ENCODE measurements around the gene RAB5B. TPM values are rescaled to one million over a fixed set of nuclear protein-coding genes. Genes with fewer than 3 reads are reported as not detected.
"Not testable (repeated sequence)": the region's sequence is repeated elsewhere in the genome, so short reads cannot be mapped to it uniquely, and the experiment has no call there.

RAB5B gene
- total RNA-seq, 2 experiments from 2014 or later = 51.9 to 52.9 TPM

- DNase-seq = no peak
- Mint-ChIP-seq H3K4me3 (no peak overlapping the region), H3K4me1 (ENCODE audit: low read depth) (peaks cover 33% of the 10 kb centered on the region), H3K9me3 (ENCODE audit: insufficient read depth) (no peaks in the 10 kb centered on the region), H3K27ac (no peak overlapping the region), H3K36me3 (ENCODE audit: low read depth) (peaks cover 35% of the 10 kb centered on the region), H3K27me3 (ENCODE audit: low read depth) (no peaks in the 10 kb centered on the region)
- no peak for ATAC-seq
- POLR2A ChIA-PET = interaction anchor here (0.9 to 1.1 kb wide), 3 partner anchors 13 to 34 kb away, joined by 3 to 4 read pairs (median 3); no protein-coding TSS in a partner anchor
- CTCF ChIA-PET = interaction anchor here (2.0 to 3.4 kb wide), 2 partner anchors 27 to 230 kb away, joined by 12 read pairs; no protein-coding TSS in a partner anchor
Observed at GRCh38 chr12:55969356-55969755, 4.5 kb upstream of the RAB5B start.

- DNase-seq (no peak), ATAC-seq (no peak)
- Mint-ChIP-seq H3K9me3 (ENCODE audit: insufficient read depth) (no peaks in the 10 kb centered on the region), H3K27me3 (ENCODE audit: low read depth) (no peaks in the 10 kb centered on the region), H3K4me1 (ENCODE audit: low read depth) (peaks cover 32% of the 10 kb centered on the region), H3K27ac (peak overlapping the region; percentile 62), H3K36me3 (ENCODE audit: low read depth) (peaks cover 40% of the 10 kb centered on the region), H3K4me3 (no peak overlapping the region)
- ChIA-PET CTCF (interaction anchor here (3.4 kb wide), 1 partner anchor 25 kb away, joined by 12 read pairs; no protein-coding TSS in a partner anchor), POLR2A (no interaction called here)
Observed at GRCh38 chr12:55970775-55971174, 3.1 kb upstream of the RAB5B start.

DNA sequence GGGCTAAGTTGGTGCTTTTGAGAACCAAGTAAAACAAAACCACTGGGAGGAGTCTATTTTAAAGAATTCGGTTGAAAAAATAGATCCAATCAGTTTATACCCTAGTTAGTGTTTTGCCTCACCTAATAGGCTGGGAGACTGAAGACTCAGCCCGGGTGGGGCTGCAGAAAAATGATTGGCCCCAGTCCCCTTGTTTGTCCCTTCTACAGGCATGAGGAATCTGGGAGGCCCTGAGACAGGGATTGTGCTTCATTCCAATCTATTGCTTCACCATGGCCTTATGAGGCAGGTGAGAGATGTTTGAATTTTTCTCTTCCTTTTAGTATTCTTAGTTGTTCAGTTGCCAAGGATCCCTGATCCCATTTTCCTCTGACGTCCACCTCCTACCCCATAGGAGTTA, 1.8 kb upstream of the RAB5B start:
- Mint-ChIP-seq H3K27ac (peak overlapping the region; percentile 60), H3K27me3 (ENCODE audit: low read depth) (no peaks in the 10 kb centered on the region), H3K4me1 (ENCODE audit: low read depth) (peaks cover 28% of the 10 kb centered on the region), H3K36me3 (ENCODE audit: low read depth) (peaks cover 43% of the 10 kb centered on the region), H3K4me3 (no peak overlapping the region), H3K9me3 (ENCODE audit: insufficient read depth) (no peaks in the 10 kb centered on the region)
- POLR2A ChIA-PET = interaction anchor here (1.0 kb wide), 1 partner anchor 27 kb away, joined by 3 read pairs; no protein-coding TSS in a partner anchor
- DNase-seq (no peak), ATAC-seq (no peak)
- CTCF ChIA-PET = interaction anchor here (3.2 to 3.6 kb wide), 2 partner anchors 57 to 233 kb away, joined by 17 to 21 read pairs; no protein-coding TSS in a partner anchor

DNA sequence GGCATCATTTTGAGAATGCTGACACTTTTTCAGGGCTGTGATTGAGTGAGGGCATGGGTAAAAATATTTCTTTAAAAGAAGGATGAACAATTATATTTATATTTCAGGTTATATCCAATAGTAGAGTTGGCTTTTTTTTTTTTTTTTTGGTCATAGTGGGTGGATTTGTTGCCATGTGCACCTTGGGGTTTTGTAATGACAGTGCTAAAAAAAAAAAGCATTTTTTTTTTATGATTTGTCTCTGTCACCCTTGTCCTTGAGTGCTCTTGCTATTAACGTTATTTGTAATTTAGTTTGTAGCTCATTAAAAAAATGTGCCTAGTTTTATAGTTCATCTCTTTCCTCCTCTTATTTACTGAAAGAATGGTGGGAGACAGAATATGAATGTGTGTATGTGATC, 1.4 kb upstream of the RAB5B start:
- Mint-ChIP-seq H3K27me3 (ENCODE audit: low read depth) (no peaks in the 10 kb centered on the region), H3K4me3 (no peak overlapping the region), H3K9me3 (ENCODE audit: insufficient read depth) (no peaks in the 10 kb centered on the region), H3K36me3 (ENCODE audit: low read depth) (peaks cover 42% of the 10 kb centered on the region), H3K27ac (peak overlapping the region; percentile 60), H3K4me1 (ENCODE audit: low read depth) (peaks cover 30% of the 10 kb centered on the region)
- CTCF ChIA-PET = interaction anchor here (3.2 to 3.6 kb wide), 2 partner anchors 57 to 233 kb away, joined by 17 to 21 read pairs; no protein-coding TSS in a partner anchor
- no peak for ATAC-seq
- no peak for DNase-seq
- POLR2A ChIA-PET = interaction anchor here (1.0 to 2.6 kb wide), 2 partner anchors 28 to 36 kb away, joined by 3 to 7 read pairs; no protein-coding TSS in a partner anchor

GRCh38 chr12:55972911-55973598, 823 bp upstream of the RAB5B start:
- ATAC-seq = no peak
- H3K27ac Mint-ChIP-seq = no peak overlapping the region
- H3K27me3 Mint-ChIP-seq (ENCODE audit: low read depth) = no peaks in the 10 kb centered on the region
- no peak overlapping the region for H3K4me3 Mint-ChIP-seq
- POLR2A ChIA-PET = interaction anchor here (0.7 to 2.7 kb wide), 25 partner anchors 9 to 1548 kb away, joined by 3 to 21 read pairs (median 4); partner anchors contain the start of genes CD63, DDIT3, DGKA and DNAJC14
- CTCF ChIA-PET = interaction anchor here (0.8 to 3.9 kb wide), 24 partner anchors 11 to 248 kb away, joined by 3 to 50 read pairs (median 5); partner anchors contain the start of genes ERBB3, ESYT1, ORMDL2 and PYM1
- peaks cover 40% of the 10 kb centered on the region for H3K36me3 Mint-ChIP-seq (ENCODE audit: low read depth)
- no peaks in the 10 kb centered on the region for H3K9me3 Mint-ChIP-seq (ENCODE audit: insufficient read depth)
- DNase-seq = no peak
- peaks cover 24% of the 10 kb centered on the region for H3K4me1 Mint-ChIP-seq (ENCODE audit: low read depth)

GRCh38 chr12:55974308-55974730, 441 bp downstream of the RAB5B start:
- H3K27ac Mint-ChIP-seq = no peak overlapping the region
- H3K9me3 Mint-ChIP-seq (ENCODE audit: insufficient read depth) = no peaks in the 10 kb centered on the region
- ChIA-PET CTCF (interaction anchor here (0.8 to 3.9 kb wide), 33 partner anchors 9 to 250 kb away, joined by 3 to 50 read pairs (median 5); partner anchors contain the start of genes DGKA, ERBB3, ESYT1 and ORMDL2), POLR2A (interaction anchor here (0.5 to 2.7 kb wide), 27 partner anchors 8 to 255 kb away, joined by 3 to 21 read pairs (median 4); partner anchors contain the start of genes CD63, DGKA, DNAJC14 and ORMDL2)
- DNase-seq = peak; percentile 50
- peak; percentile 23 for ATAC-seq
- H3K27me3 Mint-ChIP-seq (ENCODE audit: low read depth) = no peaks in the 10 kb centered on the region
- peaks cover 38% of the 10 kb centered on the region for H3K36me3 Mint-ChIP-seq (ENCODE audit: low read depth)
- no peak overlapping the region for H3K4me3 Mint-ChIP-seq
- peaks cover 15% of the 10 kb centered on the region for H3K4me1 Mint-ChIP-seq (ENCODE audit: low read depth)

GRCh38 chr12:55978393-55978792, 4.5 kb downstream of the RAB5B start:
- no peak overlapping the region for H3K4me3 Mint-ChIP-seq
- ChIA-PET POLR2A (no interaction called here), CTCF (interaction anchor here (0.8 to 1.2 kb wide), 2 partner anchors 18 to 40 kb away, joined by 3 to 4 read pairs; no protein-coding TSS in a partner anchor)
- peaks cover 13% of the 10 kb centered on the region for H3K4me1 Mint-ChIP-seq (ENCODE audit: low read depth)
- H3K27me3 Mint-ChIP-seq (ENCODE audit: low read depth) = no peaks in the 10 kb centered on the region
- DNase-seq (no peak), ATAC-seq (no peak)
- no peak overlapping the region for H3K27ac Mint-ChIP-seq
- H3K9me3 Mint-ChIP-seq (ENCODE audit: insufficient read depth) = no peaks in the 10 kb centered on the region
- H3K36me3 Mint-ChIP-seq (ENCODE audit: low read depth) = peaks cover 27% of the 10 kb centered on the region

DNA sequence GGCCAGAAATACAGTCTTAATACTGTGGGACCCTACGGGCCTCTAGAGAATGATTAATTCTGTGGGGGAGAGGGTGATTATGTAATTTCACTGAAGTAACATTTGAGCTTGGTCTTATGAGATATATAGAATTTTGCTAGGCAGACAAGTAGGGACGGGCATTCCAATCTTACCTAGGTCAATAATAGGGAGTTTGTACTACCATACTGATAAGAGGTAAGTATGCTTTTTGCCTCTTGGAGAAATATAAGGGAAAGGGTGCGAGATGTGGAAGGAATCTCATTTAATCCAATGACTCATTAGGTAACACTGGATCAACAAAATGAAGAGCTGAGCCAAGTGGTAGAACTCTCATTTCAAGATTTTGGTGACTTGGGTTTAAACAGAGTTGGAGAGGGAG, 5.2 kb downstream of the RAB5B start:
- Mint-ChIP-seq H3K36me3 (ENCODE audit: low read depth) (peaks cover 31% of the 10 kb centered on the region), H3K4me1 (ENCODE audit: low read depth) (peaks cover 13% of the 10 kb centered on the region), H3K27me3 (ENCODE audit: low read depth) (no peaks in the 10 kb centered on the region), H3K9me3 (ENCODE audit: insufficient read depth) (no peaks in the 10 kb centered on the region), H3K27ac (no peak overlapping the region), H3K4me3 (no peak overlapping the region)
- ATAC-seq (no peak), DNase-seq (no peak)
- ChIA-PET CTCF (interaction anchor here (0.8 to 1.4 kb wide), 3 partner anchors 40 to 241 kb away, joined by 3 to 4 read pairs (median 4); no protein-coding TSS in a partner anchor), POLR2A (interaction anchor here (0.6 kb wide), 1 partner anchor 255 kb away, joined by 3 read pairs; no protein-coding TSS in a partner anchor)

DNA sequence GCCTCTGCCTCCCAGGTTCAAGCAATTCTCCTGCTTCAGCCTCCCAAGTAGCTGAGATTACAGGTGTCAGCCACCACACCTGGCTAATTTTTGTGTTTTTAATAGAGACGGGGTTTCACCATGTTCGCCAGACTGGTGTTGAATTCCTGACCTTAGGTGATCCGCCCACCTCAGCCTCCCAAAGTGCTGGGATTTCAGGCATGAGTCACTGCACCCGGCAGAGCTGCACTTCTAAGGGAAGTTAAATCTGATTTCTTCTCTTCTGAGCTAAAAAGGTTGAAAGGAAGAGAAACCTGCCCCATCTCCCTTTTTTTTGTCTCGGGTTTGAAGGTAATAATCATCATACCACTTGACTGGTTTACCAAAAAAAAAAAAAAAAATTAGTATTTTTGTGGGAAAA, 8.0 kb downstream of the RAB5B start:
- not testable (repeated sequence) for H3K27ac Mint-ChIP-seq; DNase-seq; H3K4me3 Mint-ChIP-seq; H3K27me3 Mint-ChIP-seq (ENCODE audit: low read depth); H3K9me3 Mint-ChIP-seq (ENCODE audit: insufficient read depth); ATAC-seq; H3K4me1 Mint-ChIP-seq (ENCODE audit: low read depth)
- ChIA-PET POLR2A (interaction anchor here (1.4 to 1.8 kb wide), 2 partner anchors 8 to 29 kb away, joined by 3 to 12 read pairs; partner anchors contain the start of gene RAB5B), CTCF (interaction anchor here (0.9 to 3.3 kb wide), 7 partner anchors 9 to 243 kb away, joined by 3 to 23 read pairs (median 4); no protein-coding TSS in a partner anchor)
- peaks cover 27% of the 10 kb centered on the region for H3K36me3 Mint-ChIP-seq (ENCODE audit: low read depth)

DNA sequence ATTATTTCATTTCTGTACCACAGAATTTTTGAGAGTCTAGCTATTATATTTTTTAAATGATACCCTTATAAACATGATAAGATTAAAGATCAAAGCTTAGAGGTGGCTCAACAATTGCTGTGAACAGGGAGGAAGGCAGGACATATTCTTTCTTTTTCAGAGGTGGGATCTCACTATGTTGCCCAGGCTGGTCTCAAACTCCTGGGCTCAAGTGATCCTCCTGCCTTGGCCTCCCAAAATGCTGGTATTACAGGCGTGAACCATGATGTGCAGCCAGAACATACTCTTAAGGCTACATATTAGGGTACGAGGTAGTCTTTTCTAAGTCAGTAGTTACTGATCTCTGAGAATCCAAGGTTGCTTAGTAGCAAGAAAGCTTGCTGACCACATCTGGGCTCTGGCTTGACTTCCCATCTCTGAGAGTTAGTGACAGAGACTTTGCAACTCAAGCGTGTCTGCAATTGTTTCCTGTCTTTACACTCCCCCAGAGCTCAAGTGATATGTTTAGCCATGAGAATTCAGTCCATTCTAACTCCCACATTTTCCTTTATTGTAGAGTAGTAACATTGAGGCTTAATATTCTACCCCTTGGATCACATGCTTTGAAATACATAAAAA, 8.6 kb downstream of the RAB5B start:
- Mint-ChIP-seq H3K9me3 (ENCODE audit: insufficient read depth) (no peaks in the 10 kb centered on the region), H3K27me3 (ENCODE audit: low read depth) (no peaks in the 10 kb centered on the region), H3K4me1 (ENCODE audit: low read depth) (peaks cover 6% of the 10 kb centered on the region), H3K27ac (no peak overlapping the region), H3K36me3 (ENCODE audit: low read depth) (peaks cover 30% of the 10 kb centered on the region), H3K4me3 (no peak overlapping the region)
- CTCF ChIA-PET = interaction anchor here (0.9 to 3.3 kb wide), 11 partner anchors 8 to 244 kb away, joined by 3 to 23 read pairs (median 4); partner anchors contain the start of gene RAB5B
- DNase-seq (no peak), ATAC-seq (peak; percentile 47)
- POLR2A ChIA-PET = interaction anchor here (1.1 to 1.8 kb wide), 3 partner anchors 8 to 30 kb away, joined by 3 to 12 read pairs (median 3); partner anchors contain the start of gene RAB5B

DNA sequence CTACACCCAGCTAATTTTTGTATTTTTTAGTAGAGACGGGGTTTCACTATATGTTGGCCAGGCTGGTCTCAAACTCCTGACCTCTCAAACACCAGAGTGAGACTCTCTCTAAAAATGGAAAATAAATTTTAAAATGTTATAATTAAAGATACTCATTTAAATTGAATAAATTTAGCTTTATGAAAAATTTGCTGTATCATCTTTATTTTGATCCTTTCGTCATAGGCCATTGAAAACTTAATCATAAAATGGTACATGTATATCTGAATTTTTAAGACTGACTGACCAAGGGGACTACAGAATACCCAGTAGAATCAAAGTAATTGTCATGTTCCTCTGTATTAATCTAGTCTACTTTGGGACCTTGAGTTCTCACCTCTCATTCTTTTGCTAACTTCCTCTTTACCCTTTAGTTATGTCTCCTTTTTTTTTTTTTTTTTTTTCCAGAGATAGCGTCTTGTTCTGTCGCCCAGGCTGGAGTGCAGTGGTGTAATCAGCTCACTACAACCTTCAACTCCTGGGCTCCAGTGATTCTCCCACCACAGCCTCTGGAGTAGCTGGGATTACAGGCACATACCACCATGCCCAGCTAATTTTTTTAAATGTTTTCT, 9.5 kb downstream of the RAB5B start:
- H3K36me3 Mint-ChIP-seq (ENCODE audit: low read depth) = peaks cover 29% of the 10 kb centered on the region
- ChIA-PET CTCF (interaction anchor here (0.9 to 3.3 kb wide), 7 partner anchors 9 to 245 kb away, joined by 3 to 23 read pairs (median 5); partner anchors contain the start of gene RAB5B), POLR2A (interaction anchor here (0.5 to 1.8 kb wide), 3 partner anchors 9 to 10 kb away, joined by 3 to 12 read pairs (median 4); partner anchors contain the start of gene RAB5B)
- ATAC-seq = no peak
- H3K27me3 Mint-ChIP-seq (ENCODE audit: low read depth) = no peaks in the 10 kb centered on the region
- no peak for DNase-seq
- peaks cover 6% of the 10 kb centered on the region for H3K4me1 Mint-ChIP-seq (ENCODE audit: low read depth)
- no peaks in the 10 kb centered on the region for H3K9me3 Mint-ChIP-seq (ENCODE audit: insufficient read depth)
- no peak overlapping the region for H3K4me3 Mint-ChIP-seq
- no peak overlapping the region for H3K27ac Mint-ChIP-seq
